ENCODE results near the gene LCLAT1. TPM values are rescaled to one million over a fixed set of nuclear protein-coding genes. Genes with fewer than 3 reads are reported as not detected.

LCLAT1 gene
- total RNA-seq, 2 donors from 2014 or later = 18.8 to 28.2 TPM

DNA sequence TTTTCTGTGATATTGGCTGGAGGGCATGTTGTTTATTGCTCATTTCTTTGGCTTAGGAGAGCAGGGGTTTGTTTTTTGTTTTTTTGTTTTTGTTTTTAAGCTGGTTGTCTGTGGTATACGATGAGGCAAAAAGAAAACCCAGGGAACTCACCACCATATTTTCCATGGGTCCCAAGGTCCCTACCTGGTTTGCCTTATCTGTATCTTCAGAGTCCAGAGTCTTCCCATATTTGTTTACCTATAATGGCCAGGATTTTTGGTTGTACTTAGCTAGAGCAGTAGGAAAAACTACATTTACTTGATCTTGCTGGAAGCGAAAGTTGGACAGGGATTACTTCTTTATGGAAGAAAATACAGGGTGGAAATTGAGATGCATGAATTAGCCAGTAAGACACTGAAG lies 9.5 kb downstream of the LCLAT1 start:
- Histone ChIP-seq H3K4me1 (replicated peaks) (no peaks in the 10 kb centered on the region), H3K4me3 (no peak overlapping the region), H3K27ac (no peak overlapping the region), H3K27me3 (replicated peaks; ENCODE audit: insufficient read depth) (no peaks in the 10 kb centered on the region), H3K36me3 (no peaks in the 10 kb centered on the region), H3K9me3 (no peaks in the 10 kb centered on the region)
- intact Hi-C loops (cut with DNase I) = no loop called here
- TF ChIP-seq, protein P1, sequence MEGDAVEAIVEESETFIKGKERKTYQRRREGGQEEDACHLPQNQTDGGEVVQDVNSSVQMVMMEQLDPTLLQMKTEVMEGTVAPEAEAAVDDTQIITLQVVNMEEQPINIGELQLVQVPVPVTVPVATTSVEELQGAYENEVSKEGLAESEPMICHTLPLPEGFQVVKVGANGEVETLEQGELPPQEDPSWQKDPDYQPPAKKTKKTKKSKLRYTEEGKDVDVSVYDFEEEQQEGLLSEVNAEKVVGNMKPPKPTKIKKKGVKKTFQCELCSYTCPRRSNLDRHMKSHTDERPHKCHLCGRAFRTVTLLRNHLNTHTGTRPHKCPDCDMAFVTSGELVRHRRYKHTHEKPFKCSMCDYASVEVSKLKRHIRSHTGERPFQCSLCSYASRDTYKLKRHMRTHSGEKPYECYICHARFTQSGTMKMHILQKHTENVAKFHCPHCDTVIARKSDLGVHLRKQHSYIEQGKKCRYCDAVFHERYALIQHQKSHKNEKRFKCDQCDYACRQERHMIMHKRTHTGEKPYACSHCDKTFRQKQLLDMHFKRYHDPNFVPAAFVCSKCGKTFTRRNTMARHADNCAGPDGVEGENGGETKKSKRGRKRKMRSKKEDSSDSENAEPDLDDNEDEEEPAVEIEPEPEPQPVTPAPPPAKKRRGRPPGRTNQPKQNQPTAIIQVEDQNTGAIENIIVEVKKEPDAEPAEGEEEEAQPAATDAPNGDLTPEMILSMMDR (IDR thresholded peaks at IDR 0.05) = no peak
- TF ChIP-seq POLR2AphosphoS5 (IDR thresholded peaks at IDR 0.05) = no peak
- TF ChIP-seq POLR2A (IDR thresholded peaks at IDR 0.05) = no peak
- DNase-seq (ENCODE audit: low spot score) = no peak
- 88% methylated on average over 2 of the region's 2 CpGs for WGBS

GRCh38 chr2:30457296-30457695 lies 10.2 kb downstream of the LCLAT1 start:
- Histone ChIP-seq H3K4me3 (no peak overlapping the region), H3K27me3 (replicated peaks; ENCODE audit: insufficient read depth) (no peaks in the 10 kb centered on the region), H3K9me3 (no peaks in the 10 kb centered on the region), H3K27ac (no peak overlapping the region), H3K36me3 (no peaks in the 10 kb centered on the region), H3K4me1 (replicated peaks) (no peaks in the 10 kb centered on the region)
- intact Hi-C loops (cut with DNase I) = no loop called here
- TF ChIP-seq POLR2A (IDR thresholded peaks at IDR 0.05) = no peak
- DNase-seq (ENCODE audit: low spot score) = no peak

GRCh38 chr2:30459140-30459539 lies 12.1 kb downstream of the LCLAT1 start:
- H3K4me1 ChIP-seq (replicated peaks) = no peaks in the 10 kb centered on the region
- WGBS = 61% methylated on average over 2 of the region's 2 CpGs

GRCh38 chr2:30462131-30462857 lies 15.2 kb downstream of the LCLAT1 start:
- H3K27ac ChIP-seq = no peak overlapping the region
- no peaks in the 10 kb centered on the region for H3K27me3 ChIP-seq (replicated peaks; ENCODE audit: insufficient read depth)
- H3K4me3 ChIP-seq = no peak overlapping the region
- no peaks in the 10 kb centered on the region for H3K4me1 ChIP-seq (replicated peaks)
- H3K36me3 ChIP-seq = no peaks in the 10 kb centered on the region
- no peaks in the 10 kb centered on the region for H3K9me3 ChIP-seq
- TF ChIP-seq POLR2A (IDR thresholded peaks at IDR 0.05) = no peak
- TF ChIP-seq, protein P1 (IDR thresholded peaks at IDR 0.05) = no peak
- TF ChIP-seq POLR2AphosphoS5 (IDR thresholded peaks at IDR 0.05) = no peak
- no peak for DNase-seq (ENCODE audit: low spot score)
- intact Hi-C loops (cut with DNase I) = no loop called here
- WGBS = 96% methylated on average over 4 of the region's 4 CpGs

More at GRCh38 chr2:30459140-30459539, 12.1 kb downstream of the LCLAT1 start:
- intact Hi-C loops (cut with DNase I) = no loop called here
- Histone ChIP-seq H3K36me3 (no peaks in the 10 kb centered on the region), H3K4me3 (no peak overlapping the region), H3K27ac (no peak overlapping the region), H3K27me3 (replicated peaks; ENCODE audit: insufficient read depth) (no peaks in the 10 kb centered on the region), H3K9me3 (no peaks in the 10 kb centered on the region)
- no peak for DNase-seq (ENCODE audit: low spot score)
- no peak for TF ChIP-seq POLR2A (IDR thresholded peaks at IDR 0.05)

DNA sequence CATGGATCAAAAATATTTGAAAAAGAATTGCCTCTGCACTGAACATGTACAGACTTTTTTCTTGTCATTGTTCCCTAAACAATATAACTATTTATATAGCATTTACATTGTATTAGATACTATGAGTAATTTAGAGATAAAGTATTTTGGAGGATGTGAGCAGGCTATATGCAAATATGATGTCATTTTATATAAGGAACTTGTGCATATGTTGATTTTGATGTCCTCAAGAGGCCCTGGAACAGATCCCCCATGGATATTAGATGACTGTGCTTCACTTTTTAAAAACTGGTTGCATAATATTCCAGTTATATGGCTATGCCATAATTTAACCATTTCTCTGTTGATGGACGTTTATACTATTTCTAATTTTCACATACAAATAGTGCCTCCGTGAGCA lies 16.5 kb downstream of the LCLAT1 start:
- DNase-seq (ENCODE audit: low spot score) = no peak
- no peaks in the 10 kb centered on the region for H3K27me3 ChIP-seq (replicated peaks; ENCODE audit: insufficient read depth)
- no peak overlapping the region for H3K27ac ChIP-seq
- 31% methylated on average over 2 of the region's 2 CpGs for WGBS
- H3K9me3 ChIP-seq = no peaks in the 10 kb centered on the region
- TF ChIP-seq POLR2A (IDR thresholded peaks at IDR 0.05) (no peak), POLR2AphosphoS5 (IDR thresholded peaks at IDR 0.05) (no peak)
- TF ChIP-seq, protein P1 (IDR thresholded peaks at IDR 0.05) = no peak
- H3K36me3 ChIP-seq = no peaks in the 10 kb centered on the region
- intact Hi-C loops (cut with DNase I) = no loop called here
- no peaks in the 10 kb centered on the region for H3K4me1 ChIP-seq (replicated peaks)
- H3K4me3 ChIP-seq = no peak overlapping the region

DNA sequence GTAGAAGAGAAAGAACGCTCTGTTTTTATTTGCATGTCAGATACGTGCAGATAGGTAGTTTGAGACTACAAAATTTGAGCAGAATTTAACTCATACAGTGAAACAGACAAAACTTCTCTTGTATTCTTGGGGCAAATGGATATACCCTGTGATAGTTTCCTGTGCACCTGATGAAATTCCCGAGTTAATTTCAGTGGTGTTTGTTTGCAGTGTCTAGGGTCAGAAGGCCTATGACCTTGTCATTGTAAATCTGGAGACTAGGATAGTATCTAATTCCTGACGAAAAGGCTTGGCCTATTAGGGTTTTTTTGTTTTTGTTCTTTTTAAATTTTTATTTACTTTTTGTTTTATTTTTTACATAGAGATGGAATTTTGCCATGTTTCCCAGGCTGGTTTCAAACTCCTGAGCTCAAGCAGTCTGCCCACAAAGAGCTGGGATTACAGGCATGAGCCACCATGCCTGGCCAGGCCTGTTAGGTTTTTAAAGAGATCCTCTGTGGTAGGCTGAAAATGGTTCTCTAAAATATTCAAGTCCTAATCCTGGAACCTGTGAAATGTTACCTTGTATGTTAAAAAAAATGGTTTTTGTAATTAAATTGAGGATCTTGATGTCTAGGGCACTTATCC lies 17.6 kb downstream of the LCLAT1 start:
- Histone ChIP-seq H3K4me1 (replicated peaks) (no peaks in the 10 kb centered on the region), H3K4me3 (no peak overlapping the region), H3K27ac (no peak overlapping the region), H3K9me3 (no peaks in the 10 kb centered on the region), H3K36me3 (no peaks in the 10 kb centered on the region), H3K27me3 (replicated peaks; ENCODE audit: insufficient read depth) (no peaks in the 10 kb centered on the region)
- TF ChIP-seq POLR2A (IDR thresholded peaks at IDR 0.05) = no peak
- TF ChIP-seq, protein P1 (IDR thresholded peaks at IDR 0.05) = no peak
- no peak for TF ChIP-seq POLR2AphosphoS5 (IDR thresholded peaks at IDR 0.05)
- intact Hi-C loops (cut with DNase I) = no loop called here
- DNase-seq (ENCODE audit: low spot score) = no peak
- 77% methylated on average over 4 of the region's 4 CpGs for WGBS

Measured in prostate gland (tissue), 2 donors.